ENCODE data around the gene APOC4. TPM values are rescaled to one million over a fixed set of nuclear protein-coding genes. Genes with fewer than 3 reads are reported as not detected.

Gene APOC4, protein sequence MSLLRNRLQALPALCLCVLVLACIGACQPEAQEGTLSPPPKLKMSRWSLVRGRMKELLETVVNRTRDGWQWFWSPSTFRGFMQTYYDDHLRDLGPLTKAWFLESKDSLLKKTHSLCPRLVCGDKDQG
- not detected for total RNA-seq (ENCODE audit: unreplicated experiment)
- long read RNA-seq, result 0 reads

DNA sequence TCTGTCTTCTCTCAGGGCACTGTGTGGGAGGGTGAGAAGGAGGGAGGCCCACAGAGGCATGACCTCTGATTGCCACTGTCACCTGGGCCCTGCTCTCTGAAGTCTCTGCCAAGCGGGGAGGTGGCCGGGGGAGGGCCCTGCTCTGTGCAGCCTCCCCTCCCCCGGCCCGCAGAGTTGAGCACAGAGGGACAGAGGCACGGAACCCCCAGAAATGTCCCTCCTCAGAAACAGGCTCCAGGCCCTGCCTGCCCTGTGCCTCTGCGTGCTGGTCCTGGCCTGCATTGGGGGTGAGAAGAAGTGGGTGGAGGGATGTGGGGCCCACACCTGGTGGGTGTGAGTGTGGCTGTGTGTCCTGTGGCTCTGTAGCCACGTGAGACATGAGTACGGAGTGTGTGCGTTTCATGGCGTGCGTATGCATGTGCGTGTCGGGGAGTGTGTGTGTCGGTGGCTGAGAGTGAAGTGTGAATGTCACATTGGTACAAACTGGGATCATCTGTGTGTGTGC lies at the start of gene APOC4:
Gene APOC4, plus strand, starts transcription at position 171 of the 505 bp plus-strand sequence. Its CDS starts 41 bp downstream, at position 212.
- H3K27ac Mint-ChIP-seq (ENCODE audit: unreplicated experiment), result no peak within 1 kb of the TSS
- H3K4me3 Mint-ChIP-seq (ENCODE audit: unreplicated experiment), result no peak within 1 kb of the TSS

DNA sequence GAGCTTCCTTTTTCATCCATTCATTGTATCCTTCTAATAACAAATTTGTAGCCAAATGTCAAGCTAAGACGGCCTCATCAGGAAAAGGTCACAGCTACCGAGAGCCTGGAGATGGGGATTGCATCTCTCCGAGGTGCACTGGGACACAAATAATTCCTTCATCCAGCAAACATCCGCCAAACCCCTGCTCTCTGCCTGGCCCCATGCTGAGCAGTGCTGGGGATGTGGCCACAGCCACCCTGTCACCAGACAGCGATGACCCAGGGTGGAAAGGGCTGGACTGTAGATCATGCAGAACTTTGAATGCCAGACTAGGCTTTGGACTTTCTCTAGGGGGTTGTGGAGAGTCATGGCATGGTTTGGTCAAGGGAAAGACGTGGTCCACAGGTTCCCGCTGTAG lies 49.1 kb upstream of the APOC4 start:
- no peak for DNase-seq (ENCODE audit: low spot score)
- Mint-ChIP-seq H3K36me3 (ENCODE audit: low read depth, unreplicated experiment) (peaks cover 54% of the 10 kb centered on the region), H3K27me3 (ENCODE audit: unreplicated experiment) (peaks cover 25% of the 10 kb centered on the region), H3K27ac (ENCODE audit: unreplicated experiment) (peak overlapping the region; percentile 38), H3K4me1 (ENCODE audit: unreplicated experiment) (peaks cover 16% of the 10 kb centered on the region), H3K9me3 (ENCODE audit: unreplicated experiment) (no peaks in the 10 kb centered on the region), H3K4me3 (ENCODE audit: unreplicated experiment) (peak overlapping the region; percentile 91)
- TF ChIP-seq, protein P1, sequence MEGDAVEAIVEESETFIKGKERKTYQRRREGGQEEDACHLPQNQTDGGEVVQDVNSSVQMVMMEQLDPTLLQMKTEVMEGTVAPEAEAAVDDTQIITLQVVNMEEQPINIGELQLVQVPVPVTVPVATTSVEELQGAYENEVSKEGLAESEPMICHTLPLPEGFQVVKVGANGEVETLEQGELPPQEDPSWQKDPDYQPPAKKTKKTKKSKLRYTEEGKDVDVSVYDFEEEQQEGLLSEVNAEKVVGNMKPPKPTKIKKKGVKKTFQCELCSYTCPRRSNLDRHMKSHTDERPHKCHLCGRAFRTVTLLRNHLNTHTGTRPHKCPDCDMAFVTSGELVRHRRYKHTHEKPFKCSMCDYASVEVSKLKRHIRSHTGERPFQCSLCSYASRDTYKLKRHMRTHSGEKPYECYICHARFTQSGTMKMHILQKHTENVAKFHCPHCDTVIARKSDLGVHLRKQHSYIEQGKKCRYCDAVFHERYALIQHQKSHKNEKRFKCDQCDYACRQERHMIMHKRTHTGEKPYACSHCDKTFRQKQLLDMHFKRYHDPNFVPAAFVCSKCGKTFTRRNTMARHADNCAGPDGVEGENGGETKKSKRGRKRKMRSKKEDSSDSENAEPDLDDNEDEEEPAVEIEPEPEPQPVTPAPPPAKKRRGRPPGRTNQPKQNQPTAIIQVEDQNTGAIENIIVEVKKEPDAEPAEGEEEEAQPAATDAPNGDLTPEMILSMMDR (IDR thresholded peaks at IDR 0.05; ENCODE audit: unreplicated experiment), result no peak

More for the DNA sequence above, at the start of gene APOC4:
- Mint-ChIP-seq H3K4me1 (ENCODE audit: unreplicated experiment) (no peaks in the 10 kb centered on the region), H3K27me3 (ENCODE audit: unreplicated experiment) (peaks cover 2% of the 10 kb centered on the region), H3K36me3 (ENCODE audit: low read depth, unreplicated experiment) (no peaks in the 10 kb centered on the region), H3K9me3 (ENCODE audit: unreplicated experiment) (no peaks in the 10 kb centered on the region)
- TF ChIP-seq, protein P1 (IDR thresholded peaks at IDR 0.05; ENCODE audit: unreplicated experiment), result no peak
- DNase-seq (ENCODE audit: low spot score), result no peak

DNA sequence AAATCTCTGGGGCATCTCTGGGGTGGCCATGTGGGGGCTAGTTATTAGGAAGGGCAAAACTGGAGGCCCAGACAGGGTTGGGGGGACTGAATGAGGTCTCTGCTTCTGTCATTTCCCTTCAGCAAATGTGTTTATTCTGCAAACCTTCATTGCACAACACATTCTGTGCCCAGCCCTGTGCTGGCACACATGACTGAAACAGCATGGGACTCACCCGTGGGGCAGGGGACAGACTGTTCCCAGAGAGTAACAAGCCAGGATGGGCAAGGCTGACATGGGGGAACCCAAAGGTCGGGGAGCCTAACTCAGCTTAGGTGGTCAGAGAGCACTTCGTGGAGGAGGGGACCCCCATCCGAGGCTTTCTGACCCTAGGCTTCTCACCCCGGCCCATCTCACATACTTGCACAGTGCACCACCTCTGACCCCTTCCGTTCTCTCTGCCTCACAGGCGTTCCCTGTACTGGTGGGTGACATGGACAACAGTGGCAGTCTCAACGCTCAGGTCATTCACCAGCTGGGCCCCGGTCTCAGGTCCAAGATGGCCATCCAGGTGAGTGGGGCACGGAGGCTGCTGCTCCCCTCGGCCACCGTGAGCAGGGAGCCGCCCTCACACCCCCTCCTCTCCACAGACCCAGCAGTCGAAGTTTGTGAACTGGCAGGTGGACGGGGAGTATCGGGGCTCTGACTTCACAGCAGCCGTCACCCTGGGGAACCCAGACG lies 48.5 kb upstream of the APOC4 start:
- Mint-ChIP-seq H3K4me3 (ENCODE audit: unreplicated experiment) (peak overlapping the region; percentile 91), H3K36me3 (ENCODE audit: low read depth, unreplicated experiment) (peaks cover 52% of the 10 kb centered on the region), H3K9me3 (ENCODE audit: unreplicated experiment) (no peaks in the 10 kb centered on the region), H3K4me1 (ENCODE audit: unreplicated experiment) (peaks cover 16% of the 10 kb centered on the region), H3K27ac (ENCODE audit: unreplicated experiment) (no peak overlapping the region), H3K27me3 (ENCODE audit: unreplicated experiment) (peaks cover 25% of the 10 kb centered on the region)
- TF ChIP-seq, protein P1 (IDR thresholded peaks at IDR 0.05; ENCODE audit: unreplicated experiment), result no peak
- DNase-seq (ENCODE audit: low spot score), result no peak

DNA sequence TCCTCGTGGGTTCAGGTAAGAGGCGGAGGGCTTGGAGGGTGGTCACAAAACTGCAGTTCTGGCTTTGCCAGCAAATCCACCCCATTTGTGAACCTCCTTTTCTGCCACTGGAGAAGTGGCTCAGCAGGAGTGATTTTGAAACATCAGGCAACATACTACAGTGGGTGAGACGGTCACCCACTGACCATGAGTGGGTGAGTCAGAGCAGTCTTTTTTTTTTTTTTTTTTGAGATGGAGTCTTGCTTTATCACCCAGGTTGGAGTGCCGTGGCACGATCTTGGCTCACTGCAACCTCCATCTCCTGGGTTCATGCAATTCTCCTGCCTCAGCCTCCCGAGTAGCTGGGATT lies 48.0 kb upstream of the APOC4 start:
- Mint-ChIP-seq H3K36me3 (ENCODE audit: low read depth, unreplicated experiment) (peaks cover 51% of the 10 kb centered on the region), H3K27me3 (ENCODE audit: unreplicated experiment) (peaks cover 25% of the 10 kb centered on the region), H3K4me3 (ENCODE audit: unreplicated experiment) (peak overlapping the region; percentile 76), H3K27ac (ENCODE audit: unreplicated experiment) (no peak overlapping the region), H3K9me3 (ENCODE audit: unreplicated experiment) (no peaks in the 10 kb centered on the region), H3K4me1 (ENCODE audit: unreplicated experiment) (peaks cover 15% of the 10 kb centered on the region)
- DNase-seq (ENCODE audit: low spot score), result no peak
- TF ChIP-seq, protein P1 (IDR thresholded peaks at IDR 0.05; ENCODE audit: unreplicated experiment), result no peak

DNA sequence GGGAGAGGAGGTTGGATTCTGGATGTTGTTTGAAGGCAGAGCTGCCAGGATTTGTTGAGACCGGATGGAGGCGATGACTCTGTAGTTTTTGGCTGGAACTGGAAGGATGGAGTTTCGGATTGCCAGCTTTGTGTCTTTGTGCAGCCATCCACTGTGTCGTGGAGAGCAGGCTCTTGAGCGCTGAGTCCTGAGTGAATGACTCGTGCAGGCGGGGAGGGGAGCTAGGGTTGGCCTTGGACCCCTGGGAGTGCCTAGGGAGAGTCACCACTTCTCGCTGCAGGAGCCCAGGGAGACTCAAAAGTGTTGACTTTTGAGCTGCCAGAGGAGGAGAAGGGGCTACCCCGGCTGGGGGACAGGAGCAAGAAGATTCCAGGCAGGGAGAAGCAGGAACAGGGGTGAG lies 47.1 kb upstream of the APOC4 start:
- TF ChIP-seq, protein P1 (IDR thresholded peaks at IDR 0.05; ENCODE audit: unreplicated experiment), result no peak
- Mint-ChIP-seq H3K36me3 (ENCODE audit: low read depth, unreplicated experiment) (peaks cover 56% of the 10 kb centered on the region), H3K27me3 (ENCODE audit: unreplicated experiment) (peaks cover 22% of the 10 kb centered on the region), H3K4me3 (ENCODE audit: unreplicated experiment) (peak overlapping the region; percentile 60), H3K4me1 (ENCODE audit: unreplicated experiment) (peaks cover 13% of the 10 kb centered on the region), H3K27ac (ENCODE audit: unreplicated experiment) (peak overlapping the region; percentile 52), H3K9me3 (ENCODE audit: unreplicated experiment) (no peaks in the 10 kb centered on the region)
- no peak for DNase-seq (ENCODE audit: low spot score)
